ENCODE measurements around the gene IL27RA.
A peak's percentile ranks its signal among the peaks of the same experiment; 100 is the strongest.
"Not testable (repeated sequence)": the region's sequence is repeated elsewhere in the genome, so short reads cannot be mapped to it uniquely, and the experiment has no call there.

IL27RA gene

DNA sequence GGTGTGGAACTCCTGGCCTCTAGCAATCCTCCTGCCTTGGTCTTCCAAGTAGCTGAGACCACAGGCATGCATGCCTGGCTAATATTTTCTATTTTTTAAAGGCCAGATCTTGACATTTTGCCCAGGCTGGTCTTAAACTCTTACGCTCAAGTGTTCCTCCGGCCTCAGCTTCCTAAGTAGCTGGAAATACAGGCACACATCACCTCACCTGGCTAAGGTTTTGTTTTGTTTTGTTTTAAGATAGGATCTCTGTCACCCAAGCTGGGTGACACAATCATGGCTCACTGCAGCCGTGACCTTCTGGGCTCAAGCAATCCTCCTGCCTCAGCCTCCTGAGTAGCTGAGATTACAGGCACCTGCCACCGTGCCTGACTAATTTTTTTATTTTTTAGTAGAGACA is 9.1 kb upstream of the IL27RA start:
- Histone ChIP-seq H3K9me2 (replicated peaks; ENCODE audit: low read depth, low read length) (no peaks in the 10 kb centered on the region), H3K27me3 (ENCODE audit: insufficient read depth, low read length, poor library complexity, severe bottlenecking) (no peaks in the 10 kb centered on the region), H3K4me3 (ENCODE audit: low read length, poor library complexity, severe bottlenecking) (no peak overlapping the region), H3F3A (ENCODE audit: low read depth) (no peaks in the 10 kb centered on the region; the same call in 1 of the 2 replicates), H2AFZ (ENCODE audit: low read length) (peak overlapping the region; percentile 60), H3K9ac (ENCODE audit: low read depth, low read length, poor library complexity, severe bottlenecking) (no peak overlapping the region), H3K4me1 (ENCODE audit: insufficient read depth, low read length, poor library complexity, severe bottlenecking) (peaks cover 4% of the 10 kb centered on the region), H3K4me2 (ENCODE audit: low read depth, low read length, poor library complexity, severe bottlenecking) (no peak overlapping the region), H3K36me3 (ENCODE audit: insufficient read depth, low read length) (no peaks in the 10 kb centered on the region), H3K79me2 (ENCODE audit: insufficient read depth, low read length) (no peaks in the 10 kb centered on the region), H4K20me1 (ENCODE audit: insufficient read depth, low read length, poor library complexity, severe bottlenecking) (no peaks in the 10 kb centered on the region), H3K9me3 (ENCODE audit: insufficient read depth, low read depth, low read length) (no peaks in the 10 kb centered on the region)
- TF ChIP-seq, protein P1, sequence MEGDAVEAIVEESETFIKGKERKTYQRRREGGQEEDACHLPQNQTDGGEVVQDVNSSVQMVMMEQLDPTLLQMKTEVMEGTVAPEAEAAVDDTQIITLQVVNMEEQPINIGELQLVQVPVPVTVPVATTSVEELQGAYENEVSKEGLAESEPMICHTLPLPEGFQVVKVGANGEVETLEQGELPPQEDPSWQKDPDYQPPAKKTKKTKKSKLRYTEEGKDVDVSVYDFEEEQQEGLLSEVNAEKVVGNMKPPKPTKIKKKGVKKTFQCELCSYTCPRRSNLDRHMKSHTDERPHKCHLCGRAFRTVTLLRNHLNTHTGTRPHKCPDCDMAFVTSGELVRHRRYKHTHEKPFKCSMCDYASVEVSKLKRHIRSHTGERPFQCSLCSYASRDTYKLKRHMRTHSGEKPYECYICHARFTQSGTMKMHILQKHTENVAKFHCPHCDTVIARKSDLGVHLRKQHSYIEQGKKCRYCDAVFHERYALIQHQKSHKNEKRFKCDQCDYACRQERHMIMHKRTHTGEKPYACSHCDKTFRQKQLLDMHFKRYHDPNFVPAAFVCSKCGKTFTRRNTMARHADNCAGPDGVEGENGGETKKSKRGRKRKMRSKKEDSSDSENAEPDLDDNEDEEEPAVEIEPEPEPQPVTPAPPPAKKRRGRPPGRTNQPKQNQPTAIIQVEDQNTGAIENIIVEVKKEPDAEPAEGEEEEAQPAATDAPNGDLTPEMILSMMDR (conservative IDR thresholded peaks at IDR 0.05; ENCODE audit: low read length) = no peak
- TF ChIP-seq EZH2phosphoT487 (IDR thresholded peaks at IDR 0.05; ENCODE audit: borderline replicate concordance) = no peak

- no peaks in the 10 kb centered on the region for H3K9me2 ChIP-seq (replicated peaks; ENCODE audit: low read depth, low read length)
- H3K36me3 ChIP-seq (ENCODE audit: insufficient read depth, low read length) = no peaks in the 10 kb centered on the region
- H2AFZ ChIP-seq (ENCODE audit: low read length) = peak overlapping the region; percentile 58
- H4K20me1 ChIP-seq (ENCODE audit: insufficient read depth, low read length, poor library complexity, severe bottlenecking) = no peaks in the 10 kb centered on the region
- no peaks in the 10 kb centered on the region for H3K79me2 ChIP-seq (ENCODE audit: insufficient read depth, low read length)
- H3F3A ChIP-seq (ENCODE audit: low read depth) = no peaks in the 10 kb centered on the region; the same call in 1 of the 2 replicates
- H3K4me1 ChIP-seq (ENCODE audit: insufficient read depth, low read length, poor library complexity, severe bottlenecking) = peaks cover 4% of the 10 kb centered on the region
- TF ChIP-seq, protein P1 (conservative IDR thresholded peaks at IDR 0.05; ENCODE audit: low read length) = peak; percentile 64
- TF ChIP-seq EZH2phosphoT487 (IDR thresholded peaks at IDR 0.05; ENCODE audit: borderline replicate concordance) = no peak
- no peaks in the 10 kb centered on the region for H3K9me3 ChIP-seq (ENCODE audit: insufficient read depth, low read depth, low read length)
- H3K4me2 ChIP-seq (ENCODE audit: low read depth, low read length, poor library complexity, severe bottlenecking) = peak overlapping the region; percentile 38
- no peaks in the 10 kb centered on the region for H3K27me3 ChIP-seq (ENCODE audit: insufficient read depth, low read length, poor library complexity, severe bottlenecking)
- no peak overlapping the region for H3K4me3 ChIP-seq (ENCODE audit: low read length, poor library complexity, severe bottlenecking)
- H3K9ac ChIP-seq (ENCODE audit: low read depth, low read length, poor library complexity, severe bottlenecking) = peak overlapping the region; percentile 12
Measured at GRCh38 chr19:14023404-14024235, 7.9 kb upstream of the IL27RA start.

GRCh38 chr19:14026652-14027192 is 4.8 kb upstream of the IL27RA start:
- H3K4me2 ChIP-seq (ENCODE audit: low read depth, low read length, poor library complexity, severe bottlenecking); H3K9ac ChIP-seq (ENCODE audit: low read depth, low read length, poor library complexity, severe bottlenecking): not testable (repeated sequence)

More at GRCh38 chr19:14026652-14027192, 4.8 kb upstream of the IL27RA start:
- not testable (repeated sequence) for H3F3A ChIP-seq (ENCODE audit: low read depth); H3K4me1 ChIP-seq (ENCODE audit: insufficient read depth, low read length, poor library complexity, severe bottlenecking); H2AFZ ChIP-seq (ENCODE audit: low read length); H3K79me2 ChIP-seq (ENCODE audit: insufficient read depth, low read length); H3K36me3 ChIP-seq (ENCODE audit: insufficient read depth, low read length); H3K27me3 ChIP-seq (ENCODE audit: insufficient read depth, low read length, poor library complexity, severe bottlenecking); H3K9me2 ChIP-seq (replicated peaks; ENCODE audit: low read depth, low read length); H3K4me3 ChIP-seq (ENCODE audit: low read length, poor library complexity, severe bottlenecking); H4K20me1 ChIP-seq (ENCODE audit: insufficient read depth, low read length, poor library complexity, severe bottlenecking); H3K9me3 ChIP-seq (ENCODE audit: insufficient read depth, low read depth, low read length)
